Prostate gland (tissue), 2 donors: ENCODE data around the gene SPATA31D4.
"Not testable (repeated sequence)": the region's sequence is repeated elsewhere in the genome, so short reads cannot be mapped to it uniquely, and the experiment has no call there.

Experiments used
- CTCF ChIP-seq, 4 experiments: fragments of 200-600 bp in 2 of 4; fragments of 450-650 bp in 2 of 4; sonication (generic) in 2 of 4; IDR thresholded peaks; 1 replicate in 3 of 4; 2 replicates in 1 of 4; pipeline ENCODE4 v1.5.1; 2016 to 2019; ENCODE audit warnings: antibody characterized with exemption in 4 of 4, mild to moderate bottlenecking in 2 of 4, moderate library complexity in 2 of 4
- POLR2A ChIP-seq: fragments of 450-650 bp; IDR thresholded peaks from one replicate; pipeline ENCODE4 v1.6.1; 2016; ENCODE audit warnings: antibody characterized with exemption, mild to moderate bottlenecking

DNA sequence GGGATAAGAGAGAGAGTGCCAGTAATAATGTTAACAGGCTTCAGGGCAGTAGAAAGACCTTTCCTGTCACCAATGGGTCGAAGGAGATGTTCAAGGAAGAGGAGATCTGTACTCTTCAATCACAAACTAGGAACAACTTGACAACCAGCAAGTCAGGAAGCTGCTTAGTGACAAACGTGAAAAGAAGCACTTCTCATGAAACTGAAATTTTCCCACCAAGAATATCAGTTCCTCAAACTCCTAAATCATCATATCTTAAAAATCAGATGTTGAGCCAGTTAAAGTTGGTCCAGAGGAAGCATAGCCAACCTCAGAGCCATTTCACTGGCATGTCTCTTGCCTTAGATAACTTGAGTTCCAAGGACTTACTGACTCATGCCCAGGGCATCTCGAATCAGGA, 20.4 kb downstream of the SPATA31D4 start:
- not testable (repeated sequence) for TF ChIP-seq POLR2A; CTCF (IDR thresholded peaks at IDR 0.05)
